Fibroblast of villous mesenchyme (primary cell): ENCODE measurements around the gene GLT8D2. TPM values are rescaled to one million over a fixed set of nuclear protein-coding genes. Genes with fewer than 3 reads are reported as not detected.
"Not testable (repeated sequence)": the region's sequence is repeated elsewhere in the genome, so short reads cannot be mapped to it uniquely, and the experiment has no call there.

Experiments used
- DNase-seq: peaks from one replicate; pipeline ENCODE4 v3.0.0-alpha.2; 2010; ENCODE audit warnings: low read depth
- H3K4me3 ChIP-seq: 2 replicates; pipeline ENCODE4 v1.5.1; 2011; ENCODE audit warnings: low read depth, mild to moderate bottlenecking, low read length
- CTCF ChIP-seq: IDR thresholded peaks from 2 replicates; pipeline ENCODE4 v1.5.1; 2012; ENCODE audit warnings: low read depth, mild to moderate bottlenecking, low read length; ENCODE audit not compliant: insufficient read depth
- total RNA-seq: library from RNA; depleted of rRNA; stranded (reverse); fragments of >200 nt; gene quantifications from 2 replicates; pipeline ENCODE4 v1.2.3, GENCODE V29; 2012

The GLT8D2 gene
- total RNA-seq, 1 donor, result 51.4 TPM

GRCh38 chr12:104025771-104026170 lies 24.2 kb downstream of the GLT8D2 start:
- no peak for DNase-seq
- no peak for TF ChIP-seq CTCF
- H3K4me3 ChIP-seq, result no peak overlapping the region

- TF ChIP-seq CTCF, result no peak
- H3K4me3 ChIP-seq, result no peak overlapping the region
- DNase-seq, result no peak
These were observed 25.6 kb downstream of the GLT8D2 start for GRCh38 chr12:104024348-104024747.

- no peak overlapping the region for H3K4me3 ChIP-seq
- DNase-seq, result no peak
- no peak for TF ChIP-seq CTCF
These were observed 26.3 kb downstream of the GLT8D2 start for GRCh38 chr12:104023710-104024109.

GRCh38 chr12:104022786-104023185 lies 27.2 kb downstream of the GLT8D2 start:
- no peak for DNase-seq
- H3K4me3 ChIP-seq, result no peak overlapping the region
- no peak for TF ChIP-seq CTCF

- H3K4me3 ChIP-seq, DNase-seq: not testable (repeated sequence)
These were observed 28.1 kb downstream of the GLT8D2 start for GRCh38 chr12:104021862-104022261.

- TF ChIP-seq CTCF, result no peak
- no peak overlapping the region for H3K4me3 ChIP-seq
- DNase-seq, result no peak
These were observed 37.7 kb downstream of the GLT8D2 start for GRCh38 chr12:104012331-104012730.

- DNase-seq, result peak; percentile 67
- H3K4me3 ChIP-seq, result no peak overlapping the region
- no peak for TF ChIP-seq CTCF
These were observed 38.7 kb downstream of the GLT8D2 start for GRCh38 chr12:104011253-104011652.
